ENCODE measurements around the gene FHL2.

GRCh38 chr2:105442056-105442455 is 43.2 kb upstream of the FHL2 start:
- TF ChIP-seq CTCF (IDR thresholded peaks at IDR 0.05; ENCODE audit: low read depth, low read length, poor library complexity, severe bottlenecking), result no peak
- TF ChIP-seq EZH2phosphoT487 (IDR thresholded peaks at IDR 0.05; ENCODE audit: borderline replicate concordance, low read length), result no peak

Measured in DOHH2 (cell line).